ENCODE results near the gene TIRAP.

TIRAP gene

GRCh38 chr11:126257144-126257543, 25.7 kb upstream of the TIRAP start:
- DNase-seq (ENCODE audit: extremely low spot score): no peak
- ChIA-PET CTCF (interaction anchor here (1.7 kb wide), 1 partner anchor 11 kb away, joined by 6 read pairs; the partner anchor contains the start of genes FOXRED1 and SRPRA), POLR2A (no interaction called here)
- no peak for TF ChIP-seq CTCF (IDR thresholded peaks at IDR 0.05; ENCODE audit: control extremely low read depth, extremely low read depth, low read depth, missing control alignments)

- CTCF ChIA-PET: interaction anchor here (1.7 kb wide), 1 partner anchor 11 kb away, joined by 6 read pairs; the partner anchor contains the start of genes FOXRED1 and SRPRA
- DNase-seq (ENCODE audit: extremely low spot score): no peak
- no peak for TF ChIP-seq CTCF (IDR thresholded peaks at IDR 0.05; ENCODE audit: control extremely low read depth, extremely low read depth, low read depth, missing control alignments)
- POLR2A ChIA-PET: interaction anchor here (1.4 kb wide), 1 partner anchor 10 kb away, joined by 3 read pairs; the partner anchor contains the start of gene SRPRA
These were observed 25.1 kb upstream of the TIRAP start for GRCh38 chr11:126257764-126258163.

- ChIA-PET CTCF (interaction anchor here (0.7 to 1.5 kb wide), 8 partner anchors 9 to 45 kb away, joined by 3 to 7 read pairs (median 3); no protein-coding TSS in a partner anchor), POLR2A (interaction anchor here (1.1 kb wide), 1 partner anchor 9 kb away, joined by 8 read pairs; no protein-coding TSS in a partner anchor)
- TF ChIP-seq CTCF (IDR thresholded peaks at IDR 0.05; ENCODE audit: control extremely low read depth, extremely low read depth, low read depth, missing control alignments): no peak
- DNase-seq (ENCODE audit: extremely low spot score): no peak
These were observed 20.7 kb upstream of the TIRAP start for GRCh38 chr11:126262216-126262615.

DNA sequence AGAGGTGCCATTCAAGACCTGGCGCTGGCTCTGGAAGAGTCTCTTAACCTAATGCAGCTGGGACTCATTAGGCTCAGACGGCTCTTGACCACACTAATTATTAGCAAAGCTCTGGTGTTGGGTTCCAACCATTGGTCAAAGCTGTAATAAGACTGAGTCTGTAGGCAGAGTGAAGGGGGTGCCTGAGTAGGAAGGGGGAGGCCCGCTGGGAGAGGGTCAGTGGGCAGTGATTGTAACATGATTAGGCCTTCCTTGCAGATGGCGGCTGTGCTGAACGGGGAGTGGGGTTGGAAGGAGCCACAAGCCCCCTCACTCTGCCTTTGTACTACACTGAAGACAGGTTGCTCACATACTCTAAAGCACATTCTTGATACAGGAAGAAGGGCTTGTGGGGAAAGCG, 19.4 kb upstream of the TIRAP start:
- DNase-seq (ENCODE audit: extremely low spot score): no peak
- POLR2A ChIA-PET: interaction anchor here (1.1 kb wide), 1 partner anchor 10 kb away, joined by 8 read pairs; no protein-coding TSS in a partner anchor
- TF ChIP-seq CTCF (IDR thresholded peaks at IDR 0.05; ENCODE audit: control extremely low read depth, extremely low read depth, low read depth, missing control alignments): no peak
- CTCF ChIA-PET: interaction anchor here (1.3 to 1.5 kb wide), 2 partner anchors 12 to 19 kb away, joined by 3 to 4 read pairs; no protein-coding TSS in a partner anchor

DNA sequence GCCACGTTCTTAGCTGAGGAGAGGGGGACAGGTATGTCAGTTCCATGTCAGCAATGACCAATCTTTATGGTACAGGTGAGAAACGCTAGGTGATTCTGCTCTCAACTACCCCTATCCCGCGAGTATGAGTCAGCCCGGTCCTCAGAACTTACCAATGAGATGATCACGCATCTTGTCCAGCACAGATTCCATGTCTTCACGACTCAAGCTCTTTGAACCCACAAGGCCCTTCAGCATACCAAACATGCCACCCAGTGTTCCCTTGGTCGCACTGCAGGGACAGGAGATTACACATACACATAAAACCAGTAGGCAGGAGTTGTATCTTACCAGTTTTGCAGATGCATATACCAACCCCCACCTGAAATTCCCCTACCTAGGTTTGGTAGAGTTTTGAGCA, 17.1 kb upstream of the TIRAP start:
- DNase-seq (ENCODE audit: extremely low spot score): no peak
- POLR2A ChIA-PET: interaction anchor here (0.6 to 1.1 kb wide), 2 partner anchors 11 to 17 kb away, joined by 4 to 6 read pairs; no protein-coding TSS in a partner anchor
- CTCF ChIA-PET: no interaction called here
- no peak for TF ChIP-seq CTCF (IDR thresholded peaks at IDR 0.05; ENCODE audit: control extremely low read depth, extremely low read depth, low read depth, missing control alignments)

GRCh38 chr11:126267650-126268049, 15.2 kb upstream of the TIRAP start:
- CTCF ChIA-PET: no interaction called here
- no peak for TF ChIP-seq CTCF (IDR thresholded peaks at IDR 0.05; ENCODE audit: control extremely low read depth, extremely low read depth, low read depth, missing control alignments)
- DNase-seq (ENCODE audit: extremely low spot score): no peak
- POLR2A ChIA-PET: interaction anchor here (1.0 kb wide), 1 partner anchor 9 kb away, joined by 3 read pairs; no protein-coding TSS in a partner anchor

All from GM10248 (cell line).